ENCODE results near the gene FSIP2.

Gene FSIP2

DNA sequence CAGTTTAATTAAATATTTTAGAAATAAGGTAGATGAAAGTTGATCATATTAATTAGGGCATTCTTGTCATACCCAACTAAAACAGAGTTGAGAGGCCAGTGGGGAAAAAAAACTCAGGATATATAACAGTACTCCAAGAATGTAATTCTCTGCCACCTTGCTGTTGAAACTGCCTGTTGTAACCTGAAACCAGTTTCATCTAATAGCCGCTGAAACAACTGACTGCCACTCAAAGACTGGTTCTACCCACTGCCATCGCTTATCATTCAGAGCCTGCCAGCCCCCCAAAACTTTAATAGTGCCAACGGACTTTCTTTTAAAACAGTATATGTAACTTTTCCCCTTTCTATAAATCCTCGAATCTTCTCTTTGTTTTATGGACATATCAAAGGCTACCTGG is 37.7 kb upstream of the FSIP2 start:
- H3K27ac ChIP-seq (ENCODE audit: extremely low read depth, low read depth, low read length), result no peak overlapping the region
- TF ChIP-seq, protein P1, sequence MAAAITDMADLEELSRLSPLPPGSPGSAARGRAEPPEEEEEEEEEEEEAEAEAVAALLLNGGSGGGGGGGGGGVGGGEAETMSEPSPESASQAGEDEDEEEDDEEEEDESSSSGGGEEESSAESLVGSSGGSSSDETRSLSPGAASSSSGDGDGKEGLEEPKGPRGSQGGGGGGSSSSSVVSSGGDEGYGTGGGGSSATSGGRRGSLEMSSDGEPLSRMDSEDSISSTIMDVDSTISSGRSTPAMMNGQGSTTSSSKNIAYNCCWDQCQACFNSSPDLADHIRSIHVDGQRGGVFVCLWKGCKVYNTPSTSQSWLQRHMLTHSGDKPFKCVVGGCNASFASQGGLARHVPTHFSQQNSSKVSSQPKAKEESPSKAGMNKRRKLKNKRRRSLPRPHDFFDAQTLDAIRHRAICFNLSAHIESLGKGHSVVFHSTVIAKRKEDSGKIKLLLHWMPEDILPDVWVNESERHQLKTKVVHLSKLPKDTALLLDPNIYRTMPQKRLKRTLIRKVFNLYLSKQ (tag by site-specific recombination; IDR thresholded peaks at IDR 0.05; ENCODE audit: borderline replicate concordance), result no peak
- TF ChIP-seq ZNF24 (tag by site-specific recombination; IDR thresholded peaks at IDR 0.05) (no peak), ZNF214 (tag by site-specific recombination; IDR thresholded peaks at IDR 0.05; ENCODE audit: borderline replicate concordance) (no peak), ZNF777 (tag by site-specific recombination; IDR thresholded peaks at IDR 0.05; ENCODE audit: borderline replicate concordance) (no peak), ZNF16 (tag by site-specific recombination; IDR thresholded peaks at IDR 0.05; ENCODE audit: low read depth) (no peak), ZFP3 (tag by site-specific recombination; IDR thresholded peaks at IDR 0.05; ENCODE audit: low read depth) (no peak), EGR2 (tag by site-specific recombination; IDR thresholded peaks at IDR 0.05; ENCODE audit: low read depth) (no peak)
- TF ChIP-seq, protein P2, sequence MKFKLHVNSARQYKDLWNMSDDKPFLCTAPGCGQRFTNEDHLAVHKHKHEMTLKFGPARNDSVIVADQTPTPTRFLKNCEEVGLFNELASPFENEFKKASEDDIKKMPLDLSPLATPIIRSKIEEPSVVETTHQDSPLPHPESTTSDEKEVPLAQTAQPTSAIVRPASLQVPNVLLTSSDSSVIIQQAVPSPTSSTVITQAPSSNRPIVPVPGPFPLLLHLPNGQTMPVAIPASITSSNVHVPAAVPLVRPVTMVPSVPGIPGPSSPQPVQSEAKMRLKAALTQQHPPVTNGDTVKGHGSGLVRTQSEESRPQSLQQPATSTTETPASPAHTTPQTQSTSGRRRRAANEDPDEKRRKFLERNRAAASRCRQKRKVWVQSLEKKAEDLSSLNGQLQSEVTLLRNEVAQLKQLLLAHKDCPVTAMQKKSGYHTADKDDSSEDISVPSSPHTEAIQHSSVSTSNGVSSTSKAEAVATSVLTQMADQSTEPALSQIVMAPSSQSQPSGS (tag by site-specific recombination; IDR thresholded peaks at IDR 0.05; ENCODE audit: low read depth), result no peak
- TF ChIP-seq, protein P3, sequence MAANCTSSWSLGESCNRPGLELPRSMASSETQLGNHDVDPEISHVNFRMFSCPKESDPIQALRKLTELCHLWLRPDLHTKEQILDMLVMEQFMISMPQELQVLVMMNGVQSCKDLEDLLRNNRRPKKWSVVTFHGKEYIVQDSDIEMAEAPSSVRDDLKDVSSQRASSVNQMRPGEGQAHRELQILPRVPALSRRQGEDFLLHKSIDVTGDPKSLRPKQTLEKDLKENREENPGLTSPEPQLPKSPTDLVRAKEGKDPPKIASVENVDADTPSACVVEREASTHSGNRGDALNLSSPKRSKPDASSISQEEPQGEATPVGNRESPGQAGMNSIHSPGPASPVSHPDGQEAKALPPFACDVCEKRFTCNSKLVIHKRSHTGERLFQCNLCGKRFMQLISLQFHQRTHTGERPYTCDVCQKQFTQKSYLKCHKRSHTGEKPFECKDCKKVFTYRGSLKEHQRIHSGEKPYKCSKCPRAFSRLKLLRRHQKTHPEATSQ (tag by site-specific recombination; IDR thresholded peaks at IDR 0.05), result no peak
- H3K4me3 ChIP-seq (ENCODE audit: low read depth, low read length), result no peak overlapping the region
- H3K9me3 ChIP-seq (ENCODE audit: control insufficient read depth, insufficient read depth, low read depth, low read length), result no peaks in the 10 kb centered on the region
- H3K4me1 ChIP-seq (ENCODE audit: control insufficient read depth, insufficient read depth, low read length), result no peaks in the 10 kb centered on the region
- H3K36me3 ChIP-seq (ENCODE audit: control insufficient read depth in 2 of 2, insufficient read depth in 1 of 2, low read length in 2 of 2), result no peaks in the 10 kb centered on the region
- ChIA-PET POLR2A (no interaction called here), CTCF (no interaction called here)

DNA sequence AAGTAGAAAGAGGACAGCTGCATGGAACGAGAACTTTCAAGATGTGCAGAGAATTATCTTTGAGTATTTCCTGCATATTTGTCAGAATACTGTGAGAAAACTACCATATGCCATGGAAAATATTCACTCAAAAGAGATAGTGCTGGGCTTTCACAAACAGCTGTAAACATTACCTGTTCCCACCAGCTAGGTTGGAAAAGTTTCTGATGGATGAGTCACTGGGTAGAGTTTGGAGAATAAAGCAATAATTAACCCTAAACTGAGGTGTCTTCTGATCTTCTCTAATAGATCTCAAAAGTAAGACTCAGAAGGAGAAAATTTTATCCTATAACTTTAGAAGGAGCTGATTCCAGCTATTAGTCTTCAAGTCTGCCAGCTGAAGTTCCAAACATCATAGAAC is 3.9 kb upstream of the FSIP2 start:
- no peaks in the 10 kb centered on the region for H3K4me1 ChIP-seq (ENCODE audit: control insufficient read depth, insufficient read depth, low read length)
- ChIA-PET CTCF (interaction anchor here (0.6 kb wide), 1 partner anchor 53 kb away, joined by 3 read pairs; no protein-coding TSS in a partner anchor), POLR2A (no interaction called here)
- no peaks in the 10 kb centered on the region for H3K36me3 ChIP-seq (ENCODE audit: control insufficient read depth in 2 of 2, insufficient read depth in 1 of 2, low read length in 2 of 2)
- H3K4me3 ChIP-seq (ENCODE audit: low read depth, low read length), result no peak overlapping the region
- no peaks in the 10 kb centered on the region for H3K9me3 ChIP-seq (ENCODE audit: control insufficient read depth, insufficient read depth, low read depth, low read length)
- TF ChIP-seq ZNF571 (tag by site-specific recombination; IDR thresholded peaks at IDR 0.05) (no peak), ZNF214 (tag by site-specific recombination; IDR thresholded peaks at IDR 0.05; ENCODE audit: borderline replicate concordance) (no peak), HOXC10 (CRISPR knock-in tag; IDR thresholded peaks at IDR 0.05) (no peak), ZNF548 (tag by site-specific recombination; IDR thresholded peaks at IDR 0.05) (no peak), ZNF473 (tag by site-specific recombination; IDR thresholded peaks at IDR 0.05) (no peak), ZNF621 (tag by site-specific recombination; IDR thresholded peaks at IDR 0.05) (no peak), ZNF423 (tag by site-specific recombination; IDR thresholded peaks at IDR 0.05) (no peak), ZSCAN23 (tag by site-specific recombination; IDR thresholded peaks at IDR 0.05) (no peak), ZNF146 (tag by site-specific recombination; IDR thresholded peaks at IDR 0.05) (no peak), ZFHX2 (tag by site-specific recombination; conservative IDR thresholded peaks at IDR 0.05) (no peak), GLI4 (tag by site-specific recombination; IDR thresholded peaks at IDR 0.05) (no peak), TRIM28 (IDR thresholded peaks at IDR 0.05; ENCODE audit: borderline replicate concordance, low read length) (no peak), SP2 (tag by site-specific recombination; IDR thresholded peaks at IDR 0.05) (no peak), ZNF514 (tag by site-specific recombination; IDR thresholded peaks at IDR 0.05) (no peak), ZNF623 (tag by site-specific recombination; IDR thresholded peaks at IDR 0.05) (no peak), ZNF701 (tag by site-specific recombination; IDR thresholded peaks at IDR 0.05) (no peak)
- TF ChIP-seq, protein P4, sequence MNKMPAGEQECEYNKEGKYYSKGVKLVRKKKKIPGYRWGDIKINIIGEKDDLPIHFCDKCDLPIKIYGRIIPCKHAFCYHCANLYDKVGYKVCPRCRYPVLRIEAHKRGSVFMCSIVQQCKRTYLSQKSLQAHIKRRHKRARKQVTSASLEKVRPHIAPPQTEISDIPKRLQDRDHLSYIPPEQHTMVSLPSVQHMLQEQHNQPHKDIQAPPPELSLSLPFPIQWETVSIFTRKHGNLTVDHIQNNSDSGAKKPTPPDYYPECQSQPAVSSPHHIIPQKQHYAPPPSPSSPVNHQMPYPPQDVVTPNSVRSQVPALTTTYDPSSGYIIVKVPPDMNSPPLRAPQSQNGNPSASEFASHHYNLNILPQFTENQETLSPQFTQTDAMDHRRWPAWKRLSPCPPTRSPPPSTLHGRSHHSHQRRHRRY (tag by site-specific recombination; IDR thresholded peaks at IDR 0.05), result no peak
- TF ChIP-seq, protein P5, sequence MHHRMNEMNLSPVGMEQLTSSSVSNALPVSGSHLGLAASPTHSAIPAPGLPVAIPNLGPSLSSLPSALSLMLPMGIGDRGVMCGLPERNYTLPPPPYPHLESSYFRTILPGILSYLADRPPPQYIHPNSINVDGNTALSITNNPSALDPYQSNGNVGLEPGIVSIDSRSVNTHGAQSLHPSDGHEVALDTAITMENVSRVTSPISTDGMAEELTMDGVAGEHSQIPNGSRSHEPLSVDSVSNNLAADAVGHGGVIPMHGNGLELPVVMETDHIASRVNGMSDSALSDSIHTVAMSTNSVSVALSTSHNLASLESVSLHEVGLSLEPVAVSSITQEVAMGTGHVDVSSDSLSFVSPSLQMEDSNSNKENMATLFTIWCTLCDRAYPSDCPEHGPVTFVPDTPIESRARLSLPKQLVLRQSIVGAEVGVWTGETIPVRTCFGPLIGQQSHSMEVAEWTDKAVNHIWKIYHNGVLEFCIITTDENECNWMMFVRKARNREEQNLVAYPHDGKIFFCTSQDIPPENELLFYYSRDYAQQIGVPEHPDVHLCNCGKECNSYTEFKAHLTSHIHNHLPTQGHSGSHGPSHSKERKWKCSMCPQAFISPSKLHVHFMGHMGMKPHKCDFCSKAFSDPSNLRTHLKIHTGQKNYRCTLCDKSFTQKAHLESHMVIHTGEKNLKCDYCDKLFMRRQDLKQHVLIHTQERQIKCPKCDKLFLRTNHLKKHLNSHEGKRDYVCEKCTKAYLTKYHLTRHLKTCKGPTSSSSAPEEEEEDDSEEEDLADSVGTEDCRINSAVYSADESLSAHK (tag by site-specific recombination; IDR thresholded peaks at IDR 0.05), result no peak
- TF ChIP-seq, protein P6, sequence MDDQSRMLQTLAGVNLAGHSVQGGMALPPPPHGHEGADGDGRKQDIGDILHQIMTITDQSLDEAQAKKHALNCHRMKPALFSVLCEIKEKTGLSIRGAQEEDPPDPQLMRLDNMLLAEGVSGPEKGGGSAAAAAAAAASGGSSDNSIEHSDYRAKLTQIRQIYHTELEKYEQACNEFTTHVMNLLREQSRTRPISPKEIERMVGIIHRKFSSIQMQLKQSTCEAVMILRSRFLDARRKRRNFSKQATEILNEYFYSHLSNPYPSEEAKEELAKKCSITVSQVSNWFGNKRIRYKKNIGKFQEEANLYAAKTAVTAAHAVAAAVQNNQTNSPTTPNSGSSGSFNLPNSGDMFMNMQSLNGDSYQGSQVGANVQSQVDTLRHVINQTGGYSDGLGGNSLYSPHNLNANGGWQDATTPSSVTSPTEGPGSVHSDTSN (CRISPR knock-in tag; IDR thresholded peaks at IDR 0.05), result no peak
- H3K27ac ChIP-seq (ENCODE audit: extremely low read depth, low read depth, low read length), result no peak overlapping the region

Measured in HEK293 (cell line).